HEK293 (cell line): Measurements from ENCODE around the gene TARDBP.

ENCODE experiments used
- MYNN ChIP-seq: fragments of 450-650 bp; formaldehyde crosslinking; IDR thresholded peaks from 2 replicates; pipeline ENCODE4 v1.5.1; 2016; ENCODE audit warnings: missing biosample characterization, missing genetic modification characterization, borderline replicate concordance
- REPIN1 ChIP-seq: fragments of 450-650 bp; formaldehyde crosslinking; IDR thresholded peaks from 2 replicates; pipeline ENCODE4 v1.5.1; 2017; ENCODE audit warnings: missing biosample characterization, missing genetic modification characterization, low read depth
- WT1 ChIP-seq: fragments of 450-650 bp; formaldehyde crosslinking; IDR thresholded peaks from 2 replicates; pipeline ENCODE4 v1.5.1; 2016; ENCODE audit warnings: missing biosample characterization, missing genetic modification characterization
- ZBTB48 ChIP-seq: fragments of 450-650 bp; formaldehyde crosslinking; IDR thresholded peaks from 2 replicates; pipeline ENCODE4 v1.5.1; 2016; ENCODE audit warnings: missing biosample characterization, missing genetic modification characterization
- ZFP37 ChIP-seq: fragments of 450-650 bp; formaldehyde crosslinking; IDR thresholded peaks from 2 replicates; pipeline ENCODE4 v1.5.1; 2016; ENCODE audit warnings: missing biosample characterization, missing genetic modification characterization
- ZNF121 ChIP-seq: fragments of 450-650 bp; formaldehyde crosslinking; IDR thresholded peaks from 2 replicates; pipeline ENCODE4 v1.5.1; 2016; ENCODE audit warnings: missing biosample characterization, missing genetic modification characterization
- ZNF175 ChIP-seq: fragments of 450-650 bp; formaldehyde crosslinking; IDR thresholded peaks from 2 replicates; pipeline ENCODE4 v1.5.1; 2016; ENCODE audit warnings: missing biosample characterization, missing genetic modification characterization
- ZNF19 ChIP-seq: fragments of 450-650 bp; formaldehyde crosslinking; IDR thresholded peaks from 2 replicates; pipeline ENCODE4; 2016; ENCODE audit warnings: missing biosample characterization, missing genetic modification characterization, low read depth
- ZNF266 ChIP-seq: fragments of 450-650 bp; formaldehyde crosslinking; IDR thresholded peaks from 2 replicates; pipeline ENCODE4 v1.5.1; 2016; ENCODE audit warnings: missing biosample characterization, missing genetic modification characterization, low read depth
- ZNF341 ChIP-seq: fragments of 450-650 bp; formaldehyde crosslinking; IDR thresholded peaks from 2 replicates; pipeline ENCODE4; 2016; ENCODE audit warnings: low read depth, missing biosample characterization, missing genetic modification characterization
- ZNF501 ChIP-seq: fragments of 450-650 bp; formaldehyde crosslinking; IDR thresholded peaks from 2 replicates; pipeline ENCODE4 v1.5.1; 2016; ENCODE audit warnings: missing biosample characterization, missing genetic modification characterization
- ZNF529 ChIP-seq: fragments of 450-650 bp; formaldehyde crosslinking; IDR thresholded peaks from 2 replicates; pipeline ENCODE4 v1.5.1; 2017; ENCODE audit warnings: missing genetic modification characterization, missing biosample characterization; ENCODE audit not compliant: insufficient replicate concordance
- ZNF544 ChIP-seq: fragments of 450-650 bp; formaldehyde crosslinking; IDR thresholded peaks from 2 replicates; pipeline ENCODE4 v1.5.0; 2017; ENCODE audit warnings: missing biosample characterization, missing genetic modification characterization
- ZNF623 ChIP-seq: fragments of 450-650 bp; formaldehyde crosslinking; IDR thresholded peaks from 2 replicates; pipeline ENCODE4 v1.5.1; 2016; ENCODE audit warnings: missing biosample characterization, missing genetic modification characterization
- ZNF626 ChIP-seq: fragments of 450-650 bp; sonication (Bioruptor Pico); formaldehyde crosslinking; IDR thresholded peaks from 2 replicates; pipeline ENCODE4 v1.5.1; 2018; ENCODE audit warnings: missing biosample characterization, missing genetic modification characterization, inconsistent platforms
- ZNF629 ChIP-seq: fragments of 450-650 bp; formaldehyde crosslinking; IDR thresholded peaks from 2 replicates; pipeline ENCODE4 v1.5.1; 2017; ENCODE audit warnings: missing biosample characterization, missing genetic modification characterization
- ZNF837 ChIP-seq: fragments of 450-650 bp; formaldehyde crosslinking; IDR thresholded peaks from 2 replicates; pipeline ENCODE4 v1.5.1; 2016; ENCODE audit warnings: missing biosample characterization, missing genetic modification characterization
- TF ChIP-seq, protein P1 (sequence below): fragments of 450-650 bp; formaldehyde crosslinking; IDR thresholded peaks from 2 replicates; pipeline ENCODE4 v1.5.1; 2016; ENCODE audit warnings: missing biosample characterization, missing genetic modification characterization
- TF ChIP-seq, protein P2 (sequence below): fragments of 450-650 bp; formaldehyde crosslinking; IDR thresholded peaks from 2 replicates; pipeline ENCODE4 v1.5.1; 2016; ENCODE audit warnings: missing biosample characterization, missing genetic modification characterization
- TF ChIP-seq, protein P3 (sequence below): fragments of 450-650 bp; formaldehyde crosslinking; IDR thresholded peaks from 2 replicates; pipeline ENCODE4; 2016; ENCODE audit warnings: missing biosample characterization, missing genetic modification characterization
- TF ChIP-seq, protein P4 (sequence below): fragments of 450-650 bp; formaldehyde crosslinking; IDR thresholded peaks from 2 replicates; pipeline ENCODE4 v1.5.1; 2016; ENCODE audit warnings: missing biosample characterization, missing genetic modification characterization
- TF ChIP-seq, protein P5 (sequence below): fragments of 450-650 bp; formaldehyde crosslinking; IDR thresholded peaks from 2 replicates; pipeline ENCODE4 v1.5.0; 2017; ENCODE audit warnings: missing biosample characterization, missing genetic modification characterization, borderline replicate concordance
- TF ChIP-seq, protein P6 (sequence below): fragments of 450-650 bp; formaldehyde crosslinking; optimal IDR thresholded peaks from 2 replicates; pipeline ENCODE3; 2016; ENCODE audit warnings: missing biosample characterization, mild to moderate bottlenecking, missing genetic modification characterization

Gene TARDBP

DNA sequence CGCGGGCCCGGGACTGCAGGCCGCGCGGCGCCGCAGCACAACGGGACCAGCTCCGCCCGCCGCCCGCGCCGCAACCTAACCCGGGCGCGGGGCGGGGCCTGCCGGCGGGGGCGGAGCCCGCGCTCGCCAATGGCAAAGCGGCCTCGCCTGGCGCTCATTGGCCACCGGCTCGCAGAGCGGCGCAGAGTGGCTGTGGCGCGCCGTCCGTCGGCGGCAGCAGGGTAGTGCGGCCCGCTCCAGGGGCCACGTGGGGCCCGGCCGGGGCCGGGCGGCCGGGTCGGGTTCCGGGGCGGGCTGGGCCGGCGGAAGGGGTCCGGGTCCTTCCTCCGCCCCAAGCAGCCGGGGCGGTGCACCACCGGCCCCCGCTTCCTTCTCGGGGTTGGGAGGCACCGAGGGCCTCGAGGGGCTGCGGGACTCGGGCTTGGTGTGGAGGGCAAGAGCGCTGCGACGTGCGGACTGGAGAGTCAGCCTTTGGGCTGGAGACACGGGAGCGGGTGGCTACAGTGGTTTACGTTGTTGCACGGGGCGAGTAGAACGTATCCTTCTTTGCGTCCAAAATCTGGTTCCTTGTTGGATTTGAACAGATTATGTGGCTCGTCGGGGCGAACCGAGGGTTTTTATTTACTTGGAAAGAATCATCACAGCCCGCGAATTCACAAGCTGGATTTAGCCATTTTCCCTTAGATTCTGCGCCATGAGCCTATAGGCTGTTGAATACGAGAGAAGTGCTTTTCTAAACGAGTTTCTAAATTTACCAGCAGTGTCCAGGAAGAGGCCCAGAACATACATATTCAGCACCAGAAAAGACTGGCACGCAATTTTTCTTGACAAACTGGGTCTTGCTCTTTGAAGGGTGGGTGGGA lies 47.7 kb downstream of the TARDBP start, which contains the start of gene SRM (continued):
- TF ChIP-seq, protein P1, sequence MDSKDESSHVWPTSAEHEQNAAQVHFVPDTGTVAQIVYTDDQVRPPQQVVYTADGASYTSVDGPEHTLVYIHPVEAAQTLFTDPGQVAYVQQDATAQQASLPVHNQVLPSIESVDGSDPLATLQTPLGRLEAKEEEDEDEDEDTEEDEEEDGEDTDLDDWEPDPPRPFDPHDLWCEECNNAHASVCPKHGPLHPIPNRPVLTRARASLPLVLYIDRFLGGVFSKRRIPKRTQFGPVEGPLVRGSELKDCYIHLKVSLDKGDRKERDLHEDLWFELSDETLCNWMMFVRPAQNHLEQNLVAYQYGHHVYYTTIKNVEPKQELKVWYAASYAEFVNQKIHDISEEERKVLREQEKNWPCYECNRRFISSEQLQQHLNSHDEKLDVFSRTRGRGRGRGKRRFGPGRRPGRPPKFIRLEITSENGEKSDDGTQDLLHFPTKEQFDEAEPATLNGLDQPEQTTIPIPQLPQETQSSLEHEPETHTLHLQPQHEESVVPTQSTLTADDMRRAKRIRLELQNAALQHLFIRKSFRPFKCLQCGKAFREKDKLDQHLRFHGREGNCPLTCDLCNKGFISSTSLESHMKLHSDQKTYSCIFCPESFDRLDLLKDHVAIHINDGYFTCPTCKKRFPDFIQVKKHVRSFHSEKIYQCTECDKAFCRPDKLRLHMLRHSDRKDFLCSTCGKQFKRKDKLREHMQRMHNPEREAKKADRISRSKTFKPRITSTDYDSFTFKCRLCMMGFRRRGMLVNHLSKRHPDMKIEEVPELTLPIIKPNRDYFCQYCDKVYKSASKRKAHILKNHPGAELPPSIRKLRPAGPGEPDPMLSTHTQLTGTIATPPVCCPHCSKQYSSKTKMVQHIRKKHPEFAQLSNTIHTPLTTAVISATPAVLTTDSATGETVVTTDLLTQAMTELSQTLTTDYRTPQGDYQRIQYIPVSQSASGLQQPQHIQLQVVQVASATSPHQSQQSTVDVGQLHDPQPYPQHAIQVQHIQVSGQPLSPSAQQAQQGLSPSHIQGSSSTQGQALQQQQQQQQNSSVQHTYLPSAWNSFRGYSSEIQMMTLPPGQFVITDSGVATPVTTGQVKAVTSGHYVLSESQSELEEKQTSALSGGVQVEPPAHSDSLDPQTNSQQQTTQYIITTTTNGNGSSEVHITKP (tag by site-specific recombination): peak; percentile 50; the same call in 1 of the 2 replicates
- TF ChIP-seq, protein P2, sequence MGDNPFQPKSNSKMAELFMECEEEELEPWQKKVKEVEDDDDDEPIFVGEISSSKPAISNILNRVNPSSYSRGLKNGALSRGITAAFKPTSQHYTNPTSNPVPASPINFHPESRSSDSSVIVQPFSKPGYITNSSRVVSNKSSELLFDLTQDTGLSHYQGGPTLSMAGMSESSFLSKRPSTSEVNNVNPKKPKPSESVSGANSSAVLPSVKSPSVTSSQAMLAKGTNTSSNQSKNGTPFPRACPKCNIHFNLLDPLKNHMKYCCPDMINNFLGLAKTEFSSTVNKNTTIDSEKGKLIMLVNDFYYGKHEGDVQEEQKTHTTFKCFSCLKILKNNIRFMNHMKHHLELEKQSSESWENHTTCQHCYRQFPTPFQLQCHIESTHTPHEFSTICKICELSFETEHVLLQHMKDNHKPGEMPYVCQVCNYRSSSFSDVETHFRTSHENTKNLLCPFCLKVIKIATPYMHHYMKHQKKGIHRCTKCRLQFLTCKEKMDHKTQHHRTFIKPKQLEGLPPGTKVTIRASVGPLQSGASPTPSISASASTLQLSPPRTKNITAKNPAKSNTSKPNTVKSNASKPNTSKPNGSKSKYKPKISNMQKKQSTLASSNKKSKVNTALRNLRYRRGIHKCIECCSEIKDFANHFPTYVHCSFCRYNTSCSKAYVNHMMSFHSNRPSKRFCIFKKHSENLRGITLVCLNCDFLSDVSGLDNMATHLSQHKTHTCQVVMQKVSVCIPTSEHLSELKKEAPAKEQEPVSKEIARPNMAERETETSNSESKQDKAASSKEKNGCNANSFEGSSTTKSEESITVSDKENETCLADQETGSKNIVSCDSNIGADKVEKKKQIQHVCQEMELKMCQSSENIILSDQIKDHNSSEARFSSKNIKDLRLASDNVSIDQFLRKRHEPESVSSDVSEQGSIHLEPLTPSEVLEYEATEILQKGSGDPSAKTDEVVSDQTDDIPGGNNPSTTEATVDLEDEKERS (tag by site-specific recombination): no peak
- TF ChIP-seq, protein P3, sequence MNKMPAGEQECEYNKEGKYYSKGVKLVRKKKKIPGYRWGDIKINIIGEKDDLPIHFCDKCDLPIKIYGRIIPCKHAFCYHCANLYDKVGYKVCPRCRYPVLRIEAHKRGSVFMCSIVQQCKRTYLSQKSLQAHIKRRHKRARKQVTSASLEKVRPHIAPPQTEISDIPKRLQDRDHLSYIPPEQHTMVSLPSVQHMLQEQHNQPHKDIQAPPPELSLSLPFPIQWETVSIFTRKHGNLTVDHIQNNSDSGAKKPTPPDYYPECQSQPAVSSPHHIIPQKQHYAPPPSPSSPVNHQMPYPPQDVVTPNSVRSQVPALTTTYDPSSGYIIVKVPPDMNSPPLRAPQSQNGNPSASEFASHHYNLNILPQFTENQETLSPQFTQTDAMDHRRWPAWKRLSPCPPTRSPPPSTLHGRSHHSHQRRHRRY (tag by site-specific recombination): no peak
- 0 out of 2 replicates have a peak, but pooled peaks have one; percentile 14 for TF ChIP-seq ZNF629 (tag by site-specific recombination)
- no peak for TF ChIP-seq ZFP37
- TF ChIP-seq REPIN1 (tag by site-specific recombination): no peak
- TF ChIP-seq WT1: no peak
- TF ChIP-seq ZNF175 (tag by site-specific recombination): no peak
- TF ChIP-seq, protein P4, sequence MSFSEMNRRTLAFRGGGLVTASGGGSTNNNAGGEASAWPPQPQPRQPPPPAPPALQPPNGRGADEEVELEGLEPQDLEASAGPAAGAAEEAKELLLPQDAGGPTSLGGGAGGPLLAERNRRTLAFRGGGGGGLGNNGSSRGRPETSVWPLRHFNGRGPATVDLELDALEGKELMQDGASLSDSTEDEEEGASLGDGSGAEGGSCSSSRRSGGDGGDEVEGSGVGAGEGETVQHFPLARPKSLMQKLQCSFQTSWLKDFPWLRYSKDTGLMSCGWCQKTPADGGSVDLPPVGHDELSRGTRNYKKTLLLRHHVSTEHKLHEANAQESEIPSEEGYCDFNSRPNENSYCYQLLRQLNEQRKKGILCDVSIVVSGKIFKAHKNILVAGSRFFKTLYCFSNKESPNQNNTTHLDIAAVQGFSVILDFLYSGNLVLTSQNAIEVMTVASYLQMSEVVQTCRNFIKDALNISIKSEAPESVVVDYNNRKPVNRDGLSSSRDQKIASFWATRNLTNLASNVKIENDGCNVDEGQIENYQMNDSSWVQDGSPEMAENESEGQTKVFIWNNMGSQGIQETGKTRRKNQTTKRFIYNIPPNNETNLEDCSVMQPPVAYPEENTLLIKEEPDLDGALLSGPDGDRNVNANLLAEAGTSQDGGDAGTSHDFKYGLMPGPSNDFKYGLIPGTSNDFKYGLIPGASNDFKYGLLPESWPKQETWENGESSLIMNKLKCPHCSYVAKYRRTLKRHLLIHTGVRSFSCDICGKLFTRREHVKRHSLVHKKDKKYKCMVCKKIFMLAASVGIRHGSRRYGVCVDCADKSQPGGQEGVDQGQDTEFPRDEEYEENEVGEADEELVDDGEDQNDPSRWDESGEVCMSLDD (tag by site-specific recombination): no peak
- no peak for TF ChIP-seq ZNF626 (tag by site-specific recombination)
- no peak for TF ChIP-seq ZNF529 (tag by site-specific recombination)
- no peak for TF ChIP-seq ZNF837
- TF ChIP-seq ZBTB48 (tag by site-specific recombination): no peak
- no peak for TF ChIP-seq ZNF623 (tag by site-specific recombination)
- no peak for TF ChIP-seq MYNN (tag by site-specific recombination)
- peak; percentile 48 for TF ChIP-seq ZNF341 (tag by site-specific recombination)
- TF ChIP-seq ZNF501 (tag by site-specific recombination): no peak
- TF ChIP-seq, protein P5, sequence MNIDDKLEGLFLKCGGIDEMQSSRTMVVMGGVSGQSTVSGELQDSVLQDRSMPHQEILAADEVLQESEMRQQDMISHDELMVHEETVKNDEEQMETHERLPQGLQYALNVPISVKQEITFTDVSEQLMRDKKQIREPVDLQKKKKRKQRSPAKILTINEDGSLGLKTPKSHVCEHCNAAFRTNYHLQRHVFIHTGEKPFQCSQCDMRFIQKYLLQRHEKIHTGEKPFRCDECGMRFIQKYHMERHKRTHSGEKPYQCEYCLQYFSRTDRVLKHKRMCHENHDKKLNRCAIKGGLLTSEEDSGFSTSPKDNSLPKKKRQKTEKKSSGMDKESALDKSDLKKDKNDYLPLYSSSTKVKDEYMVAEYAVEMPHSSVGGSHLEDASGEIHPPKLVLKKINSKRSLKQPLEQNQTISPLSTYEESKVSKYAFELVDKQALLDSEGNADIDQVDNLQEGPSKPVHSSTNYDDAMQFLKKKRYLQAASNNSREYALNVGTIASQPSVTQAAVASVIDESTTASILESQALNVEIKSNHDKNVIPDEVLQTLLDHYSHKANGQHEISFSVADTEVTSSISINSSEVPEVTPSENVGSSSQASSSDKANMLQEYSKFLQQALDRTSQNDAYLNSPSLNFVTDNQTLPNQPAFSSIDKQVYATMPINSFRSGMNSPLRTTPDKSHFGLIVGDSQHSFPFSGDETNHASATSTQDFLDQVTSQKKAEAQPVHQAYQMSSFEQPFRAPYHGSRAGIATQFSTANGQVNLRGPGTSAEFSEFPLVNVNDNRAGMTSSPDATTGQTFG (tag by site-specific recombination): no peak
- no peak for TF ChIP-seq ZNF544
- TF ChIP-seq ZNF19 (tag by site-specific recombination): no peak
- TF ChIP-seq, protein P6, sequence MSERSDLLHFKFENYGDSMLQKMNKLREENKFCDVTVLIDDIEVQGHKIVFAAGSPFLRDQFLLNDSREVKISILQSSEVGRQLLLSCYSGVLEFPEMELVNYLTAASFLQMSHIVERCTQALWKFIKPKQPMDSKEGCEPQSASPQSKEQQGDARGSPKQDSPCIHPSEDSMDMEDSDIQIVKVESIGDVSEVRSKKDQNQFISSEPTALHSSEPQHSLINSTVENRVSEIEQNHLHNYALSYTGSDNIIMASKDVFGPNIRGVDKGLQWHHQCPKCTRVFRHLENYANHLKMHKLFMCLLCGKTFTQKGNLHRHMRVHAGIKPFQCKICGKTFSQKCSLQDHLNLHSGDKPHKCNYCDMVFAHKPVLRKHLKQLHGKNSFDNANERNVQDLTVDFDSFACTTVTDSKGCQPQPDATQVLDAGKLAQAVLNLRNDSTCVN (tag by site-specific recombination): peak; percentile 27
- TF ChIP-seq ZNF266 (tag by site-specific recombination): no peak
- TF ChIP-seq ZNF121 (tag by site-specific recombination): no peak
